Activated T-cell treated with anti-CD3 and anti-CD28 coated beads, Interleukin-2, amount 50 U/mL, for 24 hours (primary cell): ENCODE data around the gene ELAVL3.

ENCODE experiments used
- DNase-seq: peaks from one replicate; pipeline ENCODE4 v3.0.0-alpha.2; 2020
- H3K27ac Mint-ChIP-seq: 2 replicates; pipeline ENCODE4 v1.8.0; 2020; ENCODE audit warnings: mild to moderate bottlenecking, mixed read lengths
- H3K27me3 Mint-ChIP-seq: 2 replicates; pipeline ENCODE4 v1.8.0; 2020; ENCODE audit warnings: mixed read lengths
- H3K36me3 Mint-ChIP-seq: 2 replicates; pipeline ENCODE4 v1.8.0; 2020; ENCODE audit warnings: low read depth, mixed read lengths
- H3K4me1 Mint-ChIP-seq: 2 replicates; pipeline ENCODE4 v1.8.0; 2020; ENCODE audit warnings: low read depth, mixed read lengths
- H3K4me3 Mint-ChIP-seq: 2 replicates; pipeline ENCODE4 v1.8.0; 2020; ENCODE audit warnings: mild to moderate bottlenecking, moderate library complexity, mixed read lengths
- H3K9me3 Mint-ChIP-seq: 2 replicates; pipeline ENCODE4 v1.8.0; 2020; ENCODE audit warnings: mixed read lengths

Gene ELAVL3

DNA sequence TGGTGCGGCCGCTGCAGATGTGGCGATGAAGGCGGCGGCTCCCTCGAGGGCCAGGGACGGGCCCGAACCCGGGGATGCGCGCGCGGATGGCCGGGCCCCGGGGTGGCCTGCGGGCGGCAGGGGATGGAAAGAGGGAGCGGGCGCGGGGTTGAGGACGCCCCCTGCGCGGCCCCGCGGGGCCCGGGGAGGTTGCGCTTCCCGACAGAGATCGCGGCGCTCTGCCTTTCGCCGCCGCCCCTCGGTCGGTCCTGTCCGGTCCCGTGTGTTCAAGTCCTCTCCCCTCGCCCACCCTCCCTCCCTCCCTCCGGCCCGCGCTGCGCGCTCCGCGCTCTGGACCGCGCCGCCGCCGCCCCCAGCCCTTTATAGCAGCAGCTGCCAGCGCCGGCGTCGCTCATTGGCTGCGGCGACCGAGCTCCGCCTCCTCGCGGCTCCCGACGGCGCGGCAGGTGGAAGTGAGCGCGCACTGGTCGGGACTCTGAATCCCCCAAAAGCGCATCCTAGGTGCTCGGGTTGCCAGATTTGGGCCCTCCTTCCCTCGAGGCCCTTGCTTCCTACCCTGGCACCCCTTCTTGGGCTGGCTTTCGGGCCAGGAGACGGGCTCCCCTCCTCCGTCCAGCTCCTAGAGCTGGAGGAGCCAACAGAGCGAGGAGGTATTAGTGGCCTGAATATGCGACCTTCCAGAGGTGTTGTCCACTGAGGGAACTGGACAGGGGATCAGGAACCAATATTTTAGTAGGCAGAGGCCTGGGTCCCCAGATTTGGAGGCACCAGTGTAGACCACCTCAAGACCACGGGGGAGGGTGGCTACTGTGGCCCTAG lies at the start of gene ELAVL3:
ELAVL3 (minus strand) TSS at position 332 of the 819 bp plus-strand sequence. CDS start 438 bp downstream, outside the sequence.
- Mint-ChIP-seq H3K4me1 (peaks cover 22% of the 10 kb centered on the region), H3K27ac (no peak within 1 kb of the TSS), H3K27me3 (peaks cover 45% of the 10 kb centered on the region), H3K36me3 (peaks cover 11% of the 10 kb centered on the region), H3K9me3 (no peaks in the 10 kb centered on the region), H3K4me3 (peak within 1 kb of the TSS; percentile 70)
- DNase-seq: peak; percentile 40

DNA sequence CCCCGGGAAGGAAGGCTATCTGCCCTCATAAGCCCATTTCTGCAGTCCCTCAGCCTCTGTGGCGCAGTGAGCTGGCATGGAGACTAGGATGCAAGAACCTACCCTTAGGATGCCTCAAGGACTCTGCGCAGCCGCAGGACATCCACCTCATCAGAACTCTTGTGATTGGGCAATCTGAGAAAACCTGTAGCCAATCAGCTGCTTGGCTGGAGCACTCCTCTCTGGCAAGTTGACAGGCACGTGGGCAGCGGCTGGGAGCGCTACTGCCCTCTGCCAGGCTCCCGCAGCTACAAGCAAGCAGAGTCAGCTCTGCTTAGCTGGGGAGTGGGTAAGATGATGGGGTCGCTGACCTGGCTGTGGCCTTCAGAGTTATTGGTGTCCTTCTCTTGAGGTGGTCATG lies 49.6 kb upstream of the ELAVL3 start:
- H3K4me1 Mint-ChIP-seq: peaks cover 45% of the 10 kb centered on the region
- peaks cover 13% of the 10 kb centered on the region for H3K36me3 Mint-ChIP-seq
- H3K4me3 Mint-ChIP-seq: no peak overlapping the region
- DNase-seq: peak; percentile 51
- H3K27ac Mint-ChIP-seq: no peak overlapping the region
- H3K9me3 Mint-ChIP-seq: no peaks in the 10 kb centered on the region
- no peaks in the 10 kb centered on the region for H3K27me3 Mint-ChIP-seq

DNA sequence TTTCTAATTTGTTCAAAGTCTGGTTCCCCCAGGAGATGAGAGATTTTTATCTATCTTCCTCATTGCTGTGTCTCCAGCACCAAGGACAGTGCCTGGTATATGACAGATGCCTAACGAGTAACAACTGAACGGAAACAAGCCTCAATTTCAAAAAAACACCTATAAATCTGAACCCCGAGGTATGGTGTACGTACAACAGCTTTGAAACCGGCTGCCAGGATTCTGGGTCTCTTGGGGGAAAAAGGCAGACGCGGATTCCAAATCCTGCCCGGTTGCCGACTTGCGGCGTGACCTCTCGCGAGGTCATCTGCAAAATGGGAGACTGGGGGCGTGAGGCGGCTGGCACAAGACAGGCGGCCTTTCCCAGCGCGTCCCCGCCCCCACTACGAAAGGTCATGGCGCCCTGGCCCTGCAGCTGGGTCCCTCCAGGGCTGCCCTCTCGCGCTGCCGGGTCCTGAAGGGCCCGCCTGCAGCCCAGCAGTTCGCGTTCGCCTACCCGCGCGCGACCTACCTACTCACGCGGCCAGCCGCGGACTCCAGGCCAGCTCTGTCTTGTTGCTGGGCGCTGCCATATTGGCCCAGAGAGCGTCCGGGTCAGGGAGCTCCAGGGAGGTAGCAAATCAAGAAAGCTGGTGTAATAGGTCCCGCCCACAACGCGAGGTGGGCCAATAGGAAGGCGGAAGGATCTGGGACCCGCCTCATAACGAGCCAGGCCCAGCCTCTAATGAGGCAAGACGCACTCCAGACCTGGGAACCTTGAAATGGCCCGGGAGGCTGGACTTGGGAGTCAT lies 47.9 kb upstream of the ELAVL3 start, which contains the start of gene ECSIT:
ECSIT (minus strand) TSS at position 584 of the 791 bp plus-strand sequence. CDS start 9,964 bp downstream, outside the sequence.
- H3K27ac Mint-ChIP-seq: peak within 1 kb of the TSS; percentile 94
- no peaks in the 10 kb centered on the region for H3K27me3 Mint-ChIP-seq
- peak within 1 kb of the TSS; percentile 91 for H3K4me3 Mint-ChIP-seq
- DNase-seq: peak; percentile 94
- H3K36me3 Mint-ChIP-seq: peaks cover 16% of the 10 kb centered on the region
- peaks cover 41% of the 10 kb centered on the region for H3K4me1 Mint-ChIP-seq
- no peaks in the 10 kb centered on the region for H3K9me3 Mint-ChIP-seq

DNA sequence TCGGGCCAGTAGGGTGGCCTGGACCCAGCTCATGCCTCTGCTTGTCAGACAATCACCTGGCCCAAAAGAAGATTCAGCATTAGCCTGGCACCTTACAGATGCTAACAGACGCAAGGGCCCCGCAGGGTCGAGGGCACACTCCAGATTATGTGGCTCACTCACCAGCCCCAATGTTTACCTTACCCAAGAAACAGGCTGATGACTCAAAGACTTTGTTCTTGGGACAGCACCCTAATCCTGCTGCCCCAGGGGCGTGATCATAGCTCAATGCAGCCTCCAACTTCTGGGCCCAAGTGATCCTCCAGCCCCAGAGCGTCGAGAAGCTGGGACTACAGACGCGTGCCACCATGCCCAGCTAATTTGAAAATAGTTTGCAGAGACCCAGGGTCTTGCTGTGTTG lies 38.3 kb upstream of the ELAVL3 start:
- Mint-ChIP-seq H3K27me3 (no peaks in the 10 kb centered on the region), H3K4me1 (peaks cover 7% of the 10 kb centered on the region), H3K36me3 (peaks cover 59% of the 10 kb centered on the region), H3K4me3 (no peak overlapping the region), H3K9me3 (no peaks in the 10 kb centered on the region), H3K27ac (no peak overlapping the region)
- no peak for DNase-seq

DNA sequence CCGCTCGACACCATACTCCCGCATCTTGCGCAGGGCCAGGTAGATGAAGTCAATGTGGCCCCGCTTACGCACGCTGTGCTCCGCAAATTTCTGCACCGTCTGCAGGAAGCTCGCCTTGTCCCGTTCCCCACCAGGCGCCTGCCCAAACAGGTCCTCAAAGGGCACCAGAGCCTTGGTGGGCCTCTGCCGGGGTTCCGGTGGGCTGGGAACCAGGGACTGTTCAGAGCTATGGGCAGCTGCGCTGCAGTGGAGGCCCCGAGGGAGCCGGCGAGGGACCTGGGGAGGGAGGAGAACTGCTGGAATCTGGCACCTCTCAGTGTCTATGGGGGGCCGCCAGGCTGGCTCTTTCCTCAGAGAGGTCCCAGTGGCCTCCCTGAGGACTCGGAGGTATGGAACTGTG lies 33.1 kb upstream of the ELAVL3 start:
- Mint-ChIP-seq H3K4me1 (no peaks in the 10 kb centered on the region), H3K9me3 (no peaks in the 10 kb centered on the region), H3K36me3 (peaks cover 72% of the 10 kb centered on the region), H3K27ac (no peak overlapping the region), H3K27me3 (no peaks in the 10 kb centered on the region), H3K4me3 (no peak overlapping the region)
- DNase-seq: no peak

DNA sequence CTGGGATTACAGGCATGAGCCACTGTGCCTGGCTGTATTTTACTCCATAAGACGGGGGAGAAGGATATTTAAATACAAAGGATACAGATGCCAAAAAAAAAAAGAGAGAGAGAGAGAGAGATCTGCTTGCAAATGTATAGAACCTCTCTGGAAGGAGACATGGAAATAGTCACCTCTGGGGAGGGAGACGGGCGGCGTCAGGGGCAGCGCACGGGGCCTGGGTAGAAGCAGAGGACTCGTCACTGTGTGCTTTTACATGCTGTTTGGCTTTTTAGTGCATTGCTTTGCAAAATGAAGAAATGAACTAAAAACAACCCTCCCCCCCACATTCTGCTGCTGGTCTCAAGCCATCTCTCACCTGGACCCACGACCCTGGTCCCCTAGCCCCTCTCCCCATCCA lies 29.6 kb upstream of the ELAVL3 start:
- Mint-ChIP-seq H3K4me3 (no peak overlapping the region), H3K4me1 (peaks cover 13% of the 10 kb centered on the region), H3K27ac (no peak overlapping the region), H3K9me3 (no peaks in the 10 kb centered on the region), H3K27me3 (no peaks in the 10 kb centered on the region), H3K36me3 (peaks cover 71% of the 10 kb centered on the region)
- DNase-seq: no peak

DNA sequence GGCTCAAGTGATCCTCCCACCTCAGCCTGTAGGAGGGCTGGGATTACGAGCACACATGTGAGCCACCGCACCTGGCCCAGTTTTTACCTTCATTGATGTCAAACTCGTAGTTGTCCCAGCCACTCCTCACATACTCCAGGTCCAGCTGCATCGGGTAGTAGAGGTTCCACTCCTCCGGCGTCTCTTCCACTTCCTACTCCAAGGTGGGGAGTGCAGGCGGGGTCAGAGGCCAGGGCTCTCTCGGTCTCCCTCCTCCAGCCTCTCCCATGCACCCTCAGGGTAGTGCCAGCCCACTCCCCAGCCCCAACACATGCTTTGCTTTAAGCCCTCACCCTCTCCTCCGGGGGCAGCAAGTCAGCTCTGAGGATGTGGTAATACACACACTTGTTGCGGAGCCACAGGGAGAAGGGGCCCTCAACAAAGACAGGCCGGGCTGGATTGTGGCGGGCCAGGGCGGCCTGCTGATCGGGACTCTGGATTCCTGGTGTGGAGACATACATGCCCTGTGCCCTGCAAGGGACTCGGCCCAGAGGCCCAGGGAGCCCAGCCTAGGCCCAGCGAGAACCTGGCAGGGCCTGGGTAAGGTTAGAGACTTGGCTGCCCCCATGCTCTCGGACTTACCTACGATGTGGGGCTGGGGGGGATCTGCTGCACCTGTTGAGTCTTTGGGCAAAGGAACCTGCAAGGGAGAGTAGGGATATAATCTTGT lies 26.7 kb upstream of the ELAVL3 start:
- H3K36me3 Mint-ChIP-seq: peaks cover 60% of the 10 kb centered on the region
- H3K4me1 Mint-ChIP-seq: peaks cover 21% of the 10 kb centered on the region
- no peaks in the 10 kb centered on the region for H3K27me3 Mint-ChIP-seq
- peak overlapping the region; percentile 22 for H3K27ac Mint-ChIP-seq
- H3K4me3 Mint-ChIP-seq: peak overlapping the region; percentile 82
- no peak for DNase-seq
- H3K9me3 Mint-ChIP-seq: no peaks in the 10 kb centered on the region

DNA sequence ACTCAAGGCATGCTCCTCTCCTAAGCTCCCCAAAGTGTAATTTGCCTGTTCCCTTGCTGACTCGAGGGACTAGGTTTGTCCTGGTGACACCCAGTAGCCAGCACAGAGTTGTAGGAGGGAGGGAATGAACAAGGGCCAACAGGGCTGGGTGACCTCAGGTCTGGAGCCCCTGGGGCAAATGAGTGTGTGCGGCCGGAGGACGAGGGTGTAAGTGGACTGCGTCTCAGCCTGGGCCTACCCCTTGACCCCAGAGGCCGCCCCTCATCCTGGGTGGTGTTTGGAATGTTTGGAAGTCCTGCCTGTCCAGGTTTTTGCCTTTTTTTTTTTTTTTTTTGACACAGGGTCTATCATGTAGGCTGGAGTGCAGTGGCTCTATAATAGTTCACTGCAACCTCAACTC lies 26.1 kb upstream of the ELAVL3 start:
- Mint-ChIP-seq H3K36me3 (peaks cover 54% of the 10 kb centered on the region), H3K4me1 (peaks cover 21% of the 10 kb centered on the region), H3K27me3 (no peaks in the 10 kb centered on the region), H3K9me3 (no peaks in the 10 kb centered on the region), H3K4me3 (peak overlapping the region; percentile 82), H3K27ac (peak overlapping the region; percentile 97)
- DNase-seq: no peak

DNA sequence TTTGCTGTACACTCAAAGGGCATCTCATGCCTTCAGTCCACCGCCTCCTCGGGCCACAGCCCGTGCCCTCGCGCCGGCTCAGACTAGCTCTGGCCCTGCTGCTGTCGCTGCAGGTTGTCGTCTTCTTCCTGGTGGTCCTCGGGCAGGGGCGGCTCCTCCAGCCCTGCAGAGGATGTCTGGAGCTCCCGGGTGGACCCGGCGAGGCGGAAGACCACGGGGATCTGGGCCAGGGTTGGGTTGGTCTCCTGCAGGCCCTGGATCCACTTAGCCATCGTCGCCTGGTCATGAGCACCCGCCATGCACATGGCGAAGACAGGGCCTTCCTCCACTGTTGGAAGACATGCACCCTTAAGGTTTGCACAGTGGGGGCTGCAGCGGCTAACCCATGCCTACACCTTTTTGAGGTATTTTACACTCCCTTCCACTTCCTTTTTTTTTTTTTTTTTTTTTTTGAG lies 25.3 kb upstream of the ELAVL3 start:
- H3K9me3 Mint-ChIP-seq: no peaks in the 10 kb centered on the region
- H3K4me3 Mint-ChIP-seq: peak overlapping the region; percentile 82
- peaks cover 51% of the 10 kb centered on the region for H3K36me3 Mint-ChIP-seq
- H3K4me1 Mint-ChIP-seq: peaks cover 21% of the 10 kb centered on the region
- DNase-seq: no peak
- H3K27me3 Mint-ChIP-seq: no peaks in the 10 kb centered on the region
- H3K27ac Mint-ChIP-seq: peak overlapping the region; percentile 97

DNA sequence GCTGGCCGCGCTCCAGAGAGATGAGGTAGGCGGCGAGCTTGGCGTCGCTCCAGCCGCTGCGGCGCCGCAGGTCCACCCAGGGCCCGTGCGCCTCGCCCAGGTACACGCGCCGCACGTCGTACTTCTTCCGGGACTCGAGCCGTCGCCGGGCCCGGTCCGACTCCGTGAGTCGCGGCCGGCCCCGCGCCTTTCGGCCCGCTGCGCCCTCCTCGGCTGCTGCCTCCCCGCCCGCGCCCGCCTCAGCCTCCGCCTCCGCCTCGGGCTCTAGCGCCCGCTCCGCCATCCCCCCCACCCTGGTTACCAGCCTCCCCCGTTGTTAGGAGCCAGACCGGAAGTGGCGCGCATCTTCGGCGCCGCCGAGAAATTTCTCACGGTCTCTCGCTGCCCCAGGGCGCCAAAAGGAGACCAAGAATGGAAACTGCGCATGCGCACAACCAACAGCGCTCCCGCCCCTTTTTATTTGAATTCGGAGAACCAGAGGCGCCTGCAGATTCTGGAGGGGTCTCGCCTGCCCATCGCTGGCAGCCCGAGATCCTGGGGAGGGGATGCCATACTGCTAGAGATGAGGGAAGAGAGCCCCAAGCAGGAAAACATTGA lies 24.8 kb upstream of the ELAVL3 start, which contains the start of gene ZNF653:
ZNF653 (minus strand) TSS at position 336 of the 597 bp plus-strand sequence; CDS start at position 283, 53 bp downstream.
- no peaks in the 10 kb centered on the region for H3K27me3 Mint-ChIP-seq
- H3K27ac Mint-ChIP-seq: peak within 1 kb of the TSS; percentile 97
- H3K9me3 Mint-ChIP-seq: no peaks in the 10 kb centered on the region
- DNase-seq: peak; percentile 97
- peak within 1 kb of the TSS; percentile 82 for H3K4me3 Mint-ChIP-seq
- H3K4me1 Mint-ChIP-seq: peaks cover 23% of the 10 kb centered on the region
- peaks cover 50% of the 10 kb centered on the region for H3K36me3 Mint-ChIP-seq

DNA sequence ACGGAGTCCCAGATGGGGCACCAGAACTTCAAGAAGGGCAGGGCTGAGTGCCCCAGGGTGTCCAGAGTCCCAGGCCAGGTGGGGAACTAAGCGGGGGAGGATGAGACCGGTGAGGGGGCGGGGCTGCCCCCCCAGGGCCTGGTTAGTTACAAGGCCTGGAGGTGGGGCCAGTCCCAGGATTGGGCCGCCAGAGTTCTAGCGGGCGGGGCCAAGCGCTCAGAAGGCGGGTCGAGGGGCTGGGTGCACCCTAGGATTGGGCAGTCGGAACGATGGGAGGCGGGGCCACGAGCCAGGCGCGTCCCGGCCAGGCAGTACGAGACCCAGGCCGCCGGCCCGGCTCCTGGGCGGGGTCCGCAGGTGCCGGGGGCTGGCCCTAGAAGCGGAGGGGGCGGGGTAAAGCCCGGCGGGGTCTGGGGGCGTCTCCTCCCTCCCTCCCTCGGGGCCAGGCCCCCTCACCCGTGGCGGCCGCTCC lies 24.2 kb upstream of the ELAVL3 start:
- Mint-ChIP-seq H3K9me3 (no peaks in the 10 kb centered on the region), H3K4me1 (peaks cover 23% of the 10 kb centered on the region), H3K27me3 (no peaks in the 10 kb centered on the region), H3K27ac (peak overlapping the region; percentile 97), H3K36me3 (peaks cover 45% of the 10 kb centered on the region), H3K4me3 (peak overlapping the region; percentile 82)
- peak; percentile 98 for DNase-seq

DNA sequence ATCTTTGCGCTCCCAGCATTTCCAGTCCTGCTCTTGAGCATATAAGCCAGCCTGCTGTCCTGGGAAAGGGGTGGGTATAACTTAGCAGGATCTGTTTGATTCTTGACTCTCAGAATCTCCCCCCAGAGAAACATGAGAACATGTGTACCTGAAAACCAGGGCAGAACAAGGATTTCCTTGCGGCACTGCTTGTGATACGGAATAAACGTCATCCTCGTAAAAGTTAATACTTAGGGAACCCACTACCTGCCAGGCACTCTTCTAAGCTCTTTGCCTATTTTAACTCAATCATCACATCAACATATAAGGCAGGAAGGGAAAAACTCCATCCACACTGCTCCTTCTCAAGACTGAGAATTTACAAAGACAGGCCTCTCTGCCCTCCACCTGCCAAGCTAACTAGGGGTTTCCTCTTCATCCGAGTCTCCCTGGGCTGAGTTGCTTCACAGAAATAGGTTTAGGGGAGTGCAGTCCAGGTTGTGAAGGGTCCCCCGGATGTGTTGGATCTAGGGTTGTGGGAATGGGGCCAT lies 23.7 kb upstream of the ELAVL3 start:
- Mint-ChIP-seq H3K36me3 (peaks cover 46% of the 10 kb centered on the region), H3K4me1 (peaks cover 23% of the 10 kb centered on the region), H3K27me3 (no peaks in the 10 kb centered on the region), H3K27ac (peak overlapping the region; percentile 97), H3K4me3 (peak overlapping the region; percentile 82), H3K9me3 (no peaks in the 10 kb centered on the region)
- no peak for DNase-seq

DNA sequence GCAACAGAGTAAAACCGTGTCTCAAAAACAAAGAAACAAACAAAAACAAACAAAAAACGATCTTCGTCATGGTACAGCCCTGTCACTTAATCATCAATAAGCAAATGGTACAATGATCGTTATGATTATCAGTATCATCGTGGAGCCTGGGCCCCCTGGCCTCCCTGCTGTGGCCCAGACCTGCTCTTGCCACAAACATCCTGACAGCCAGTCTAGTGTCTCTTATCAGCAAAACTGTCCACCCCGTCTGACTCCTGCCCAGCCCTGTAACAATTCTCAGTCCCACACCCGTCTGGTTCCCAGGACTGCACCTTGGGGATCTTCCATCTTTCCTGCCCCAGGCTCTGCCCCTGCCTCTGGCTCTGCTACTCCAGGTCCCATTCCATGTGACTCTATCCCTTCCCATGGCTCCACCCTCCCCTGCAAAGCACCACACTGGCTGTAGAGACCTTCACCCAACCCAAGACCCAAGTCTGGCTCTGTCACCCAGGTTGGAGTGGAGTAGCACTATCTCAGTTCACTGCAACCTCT lies 19.1 kb upstream of the ELAVL3 start:
- Mint-ChIP-seq H3K27ac (no peak overlapping the region), H3K9me3 (no peaks in the 10 kb centered on the region), H3K27me3 (no peaks in the 10 kb centered on the region), H3K4me3 (no peak overlapping the region), H3K4me1 (peaks cover 9% of the 10 kb centered on the region), H3K36me3 (peaks cover 52% of the 10 kb centered on the region)
- DNase-seq: no peak
